ENCODE data around the gene SIDT1.
"Not testable (repeated sequence)": the region's sequence is repeated elsewhere in the genome, so short reads cannot be mapped to it uniquely, and the experiment has no call there.

SIDT1 gene

DNA sequence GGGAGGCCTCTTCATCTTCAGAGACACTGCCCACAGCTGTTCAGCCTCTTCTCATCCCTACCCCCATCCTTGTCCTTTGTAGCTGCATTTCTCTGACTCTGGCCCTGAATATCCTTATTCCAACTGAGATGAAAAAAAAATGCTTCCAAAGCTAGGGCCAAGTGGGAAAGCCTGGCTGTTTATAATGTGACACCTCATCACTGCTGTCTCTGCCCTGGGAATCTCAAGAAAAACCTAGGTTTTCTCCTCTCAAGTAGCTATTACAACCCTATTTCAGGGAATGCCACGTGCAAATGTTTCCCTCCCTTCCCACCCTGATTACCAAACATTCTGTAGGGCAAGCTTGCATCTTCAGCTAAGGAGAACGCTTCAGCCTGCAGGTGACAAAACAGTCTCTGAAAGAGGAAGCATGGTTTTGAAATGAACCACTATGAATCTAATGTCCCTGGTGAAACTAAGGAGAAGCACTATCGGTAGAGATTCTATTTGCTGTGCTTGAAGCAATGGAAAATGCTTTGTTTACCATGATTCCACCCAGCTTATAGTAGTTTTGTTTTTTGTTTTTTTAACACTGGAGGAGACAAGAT, 98.7 kb downstream of the SIDT1 start:
- H3K9me3 ChIP-seq (ENCODE audit: insufficient read depth, low read depth, low read length), result no peaks in the 10 kb centered on the region
- H3F3A ChIP-seq (ENCODE audit: low read depth), result no peaks in the 10 kb centered on the region
- H3K79me2 ChIP-seq (ENCODE audit: insufficient read depth, low read length), result no peaks in the 10 kb centered on the region
- H4K20me1 ChIP-seq (ENCODE audit: insufficient read depth, low read length, poor library complexity, severe bottlenecking), result no peaks in the 10 kb centered on the region
- no peak for TF ChIP-seq EZH2phosphoT487 (IDR thresholded peaks at IDR 0.05; ENCODE audit: borderline replicate concordance)
- TF ChIP-seq, protein P1, sequence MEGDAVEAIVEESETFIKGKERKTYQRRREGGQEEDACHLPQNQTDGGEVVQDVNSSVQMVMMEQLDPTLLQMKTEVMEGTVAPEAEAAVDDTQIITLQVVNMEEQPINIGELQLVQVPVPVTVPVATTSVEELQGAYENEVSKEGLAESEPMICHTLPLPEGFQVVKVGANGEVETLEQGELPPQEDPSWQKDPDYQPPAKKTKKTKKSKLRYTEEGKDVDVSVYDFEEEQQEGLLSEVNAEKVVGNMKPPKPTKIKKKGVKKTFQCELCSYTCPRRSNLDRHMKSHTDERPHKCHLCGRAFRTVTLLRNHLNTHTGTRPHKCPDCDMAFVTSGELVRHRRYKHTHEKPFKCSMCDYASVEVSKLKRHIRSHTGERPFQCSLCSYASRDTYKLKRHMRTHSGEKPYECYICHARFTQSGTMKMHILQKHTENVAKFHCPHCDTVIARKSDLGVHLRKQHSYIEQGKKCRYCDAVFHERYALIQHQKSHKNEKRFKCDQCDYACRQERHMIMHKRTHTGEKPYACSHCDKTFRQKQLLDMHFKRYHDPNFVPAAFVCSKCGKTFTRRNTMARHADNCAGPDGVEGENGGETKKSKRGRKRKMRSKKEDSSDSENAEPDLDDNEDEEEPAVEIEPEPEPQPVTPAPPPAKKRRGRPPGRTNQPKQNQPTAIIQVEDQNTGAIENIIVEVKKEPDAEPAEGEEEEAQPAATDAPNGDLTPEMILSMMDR (conservative IDR thresholded peaks at IDR 0.05; ENCODE audit: low read length), result no peak
- no peaks in the 10 kb centered on the region for H3K27me3 ChIP-seq (ENCODE audit: insufficient read depth, low read length, poor library complexity, severe bottlenecking)
- no peak overlapping the region for H3K9ac ChIP-seq (ENCODE audit: low read depth, low read length, poor library complexity, severe bottlenecking)
- no peaks in the 10 kb centered on the region for H3K9me2 ChIP-seq (replicated peaks; ENCODE audit: low read depth, low read length)
- no peak overlapping the region for H2AFZ ChIP-seq (ENCODE audit: low read length)
- H3K4me2 ChIP-seq (ENCODE audit: low read depth, low read length, poor library complexity, severe bottlenecking), result no peak overlapping the region
- H3K36me3 ChIP-seq (ENCODE audit: insufficient read depth, low read length), result no peaks in the 10 kb centered on the region; the same call in 1 of the 2 replicates
- no peaks in the 10 kb centered on the region for H3K4me1 ChIP-seq (ENCODE audit: insufficient read depth, low read length, poor library complexity, severe bottlenecking)
- H3K4me3 ChIP-seq (ENCODE audit: low read length, poor library complexity, severe bottlenecking), result no peak overlapping the region

DNA sequence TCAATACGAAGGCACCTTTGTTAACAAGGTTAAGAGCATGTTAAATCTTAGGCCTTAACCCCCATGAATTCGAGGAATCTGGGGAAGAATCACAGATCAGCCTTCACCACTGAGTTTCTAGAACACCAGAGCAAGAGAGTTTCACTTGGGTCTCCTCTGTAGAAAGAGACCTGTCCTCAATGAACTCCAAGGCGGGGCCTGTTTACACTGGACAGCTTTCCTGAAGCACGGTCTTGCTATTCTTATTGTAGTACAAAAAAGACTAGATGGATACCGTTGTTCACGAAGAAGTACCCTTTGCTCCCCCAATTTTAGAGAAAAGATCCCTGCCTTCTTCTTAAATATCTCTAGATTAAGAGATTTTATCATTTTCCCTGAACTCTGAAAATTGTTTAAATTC, 99.2 kb downstream of the SIDT1 start:
- no peak overlapping the region for H3K4me2 ChIP-seq (ENCODE audit: low read depth, low read length, poor library complexity, severe bottlenecking)
- no peaks in the 10 kb centered on the region for H3K9me2 ChIP-seq (replicated peaks; ENCODE audit: low read depth, low read length)
- H3K9me3 ChIP-seq (ENCODE audit: insufficient read depth, low read depth, low read length), result no peaks in the 10 kb centered on the region
- no peaks in the 10 kb centered on the region for H3K79me2 ChIP-seq (ENCODE audit: insufficient read depth, low read length)
- H3K36me3 ChIP-seq (ENCODE audit: insufficient read depth, low read length), result no peaks in the 10 kb centered on the region; the same call in 1 of the 2 replicates
- no peak overlapping the region for H3K4me3 ChIP-seq (ENCODE audit: low read length, poor library complexity, severe bottlenecking)
- H2AFZ ChIP-seq (ENCODE audit: low read length), result no peak overlapping the region
- TF ChIP-seq, protein P1 (conservative IDR thresholded peaks at IDR 0.05; ENCODE audit: low read length), result no peak
- TF ChIP-seq EZH2phosphoT487 (IDR thresholded peaks at IDR 0.05; ENCODE audit: borderline replicate concordance), result no peak
- no peaks in the 10 kb centered on the region for H4K20me1 ChIP-seq (ENCODE audit: insufficient read depth, low read length, poor library complexity, severe bottlenecking)
- no peak overlapping the region for H3K9ac ChIP-seq (ENCODE audit: low read depth, low read length, poor library complexity, severe bottlenecking)
- H3K4me1 ChIP-seq (ENCODE audit: insufficient read depth, low read length, poor library complexity, severe bottlenecking), result no peaks in the 10 kb centered on the region
- no peaks in the 10 kb centered on the region for H3F3A ChIP-seq (ENCODE audit: low read depth)
- no peaks in the 10 kb centered on the region for H3K27me3 ChIP-seq (ENCODE audit: insufficient read depth, low read length, poor library complexity, severe bottlenecking)

DNA sequence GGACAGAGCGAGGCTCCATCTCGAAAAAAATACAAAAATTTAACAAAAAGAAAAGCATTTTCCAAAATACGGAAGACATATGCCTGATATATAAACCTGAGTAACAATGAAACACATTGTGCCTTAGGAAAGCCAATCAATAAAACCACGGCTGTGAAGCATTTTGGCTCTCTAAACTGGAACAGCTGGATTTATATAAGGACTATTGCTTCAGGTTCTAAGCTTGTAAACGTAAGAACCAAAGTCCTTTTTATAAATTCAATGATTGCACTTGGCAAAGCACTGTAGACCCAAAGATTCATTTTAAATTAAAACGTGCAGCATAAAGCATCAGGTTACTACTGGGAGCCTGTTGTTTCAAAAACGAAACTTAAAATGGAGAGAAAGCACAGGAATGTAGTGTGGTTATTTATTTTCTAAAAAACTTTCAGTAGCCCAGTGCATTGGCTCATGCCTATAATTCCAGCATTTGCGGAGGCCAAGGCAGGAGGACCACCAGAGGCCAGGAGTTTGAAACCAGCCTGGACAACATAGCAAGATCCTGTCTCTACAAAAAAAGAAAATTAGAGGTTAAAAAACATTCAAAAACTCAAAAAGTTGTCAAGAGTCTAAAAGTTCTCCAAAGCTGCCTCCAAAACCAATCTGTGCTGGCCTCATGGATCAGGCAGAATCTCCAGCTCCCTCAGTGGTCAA, 102.6 kb downstream of the SIDT1 start:
- H3K36me3 ChIP-seq (ENCODE audit: insufficient read depth, low read length), result no peaks in the 10 kb centered on the region
- H2AFZ ChIP-seq (ENCODE audit: low read length), result no peak overlapping the region
- no peaks in the 10 kb centered on the region for H3F3A ChIP-seq (ENCODE audit: low read depth)
- no peak overlapping the region for H3K4me2 ChIP-seq (ENCODE audit: low read depth, low read length, poor library complexity, severe bottlenecking)
- H3K27me3 ChIP-seq (ENCODE audit: insufficient read depth, low read length, poor library complexity, severe bottlenecking), result no peaks in the 10 kb centered on the region
- TF ChIP-seq EZH2phosphoT487 (IDR thresholded peaks at IDR 0.05; ENCODE audit: borderline replicate concordance), result no peak
- TF ChIP-seq, protein P1 (conservative IDR thresholded peaks at IDR 0.05; ENCODE audit: low read length), result no peak
- no peaks in the 10 kb centered on the region for H3K4me1 ChIP-seq (ENCODE audit: insufficient read depth, low read length, poor library complexity, severe bottlenecking)
- H4K20me1 ChIP-seq (ENCODE audit: insufficient read depth, low read length, poor library complexity, severe bottlenecking), result no peaks in the 10 kb centered on the region
- H3K9ac ChIP-seq (ENCODE audit: low read depth, low read length, poor library complexity, severe bottlenecking), result no peak overlapping the region
- H3K9me2 ChIP-seq (replicated peaks; ENCODE audit: low read depth, low read length), result no peaks in the 10 kb centered on the region
- no peaks in the 10 kb centered on the region for H3K9me3 ChIP-seq (ENCODE audit: insufficient read depth, low read depth, low read length)
- H3K79me2 ChIP-seq (ENCODE audit: insufficient read depth, low read length), result no peaks in the 10 kb centered on the region
- H3K4me3 ChIP-seq (ENCODE audit: low read length, poor library complexity, severe bottlenecking), result no peak overlapping the region

DNA sequence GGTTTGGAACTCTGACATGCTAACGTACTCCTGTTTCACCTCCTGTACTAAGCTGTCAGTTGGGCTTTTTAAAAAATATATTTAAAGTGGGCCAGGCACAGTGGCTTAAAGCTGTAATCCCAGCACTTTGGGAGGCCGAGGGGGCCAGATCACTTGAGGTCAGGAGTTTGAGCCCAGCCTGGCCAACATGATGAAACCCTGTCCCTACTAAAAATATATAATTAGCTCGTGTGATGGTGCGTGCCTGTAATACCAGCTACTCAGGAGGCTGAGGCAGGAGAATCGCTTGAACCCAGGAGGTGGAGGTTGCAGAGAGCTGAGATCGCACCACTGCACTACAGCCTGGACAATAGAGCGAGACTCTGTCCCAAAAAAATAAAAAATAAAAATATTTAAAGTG, 103.7 kb downstream of the SIDT1 start:
- not testable (repeated sequence) for H3K4me1 ChIP-seq (ENCODE audit: insufficient read depth, low read length, poor library complexity, severe bottlenecking); H3K79me2 ChIP-seq (ENCODE audit: insufficient read depth, low read length); H3K9ac ChIP-seq (ENCODE audit: low read depth, low read length, poor library complexity, severe bottlenecking); H3K27me3 ChIP-seq (ENCODE audit: insufficient read depth, low read length, poor library complexity, severe bottlenecking); H3K4me2 ChIP-seq (ENCODE audit: low read depth, low read length, poor library complexity, severe bottlenecking); H3K9me2 ChIP-seq (replicated peaks; ENCODE audit: low read depth, low read length); H3K4me3 ChIP-seq (ENCODE audit: low read length, poor library complexity, severe bottlenecking); H3F3A ChIP-seq (ENCODE audit: low read depth); H3K36me3 ChIP-seq (ENCODE audit: insufficient read depth, low read length); H3K9me3 ChIP-seq (ENCODE audit: insufficient read depth, low read depth, low read length); H2AFZ ChIP-seq (ENCODE audit: low read length); H4K20me1 ChIP-seq (ENCODE audit: insufficient read depth, low read length, poor library complexity, severe bottlenecking)
